HL-60/S4 treated with retinoic acid at 250 ng/mL for 4 days and 3 days (cell line): ENCODE results near the gene FUS.

Source experiments
- in situ Hi-C: fragments of 300-500 bp; cut with MboI; formaldehyde crosslinking; loops from 2 replicates; pipeline ENCODE4 v1.7.0; 2022; ENCODE audit warnings: low sequenced_read_pairs

FUS gene

GRCh38 chr16:31200821-31201568, 21.1 kb downstream of the FUS start:
- in situ Hi-C loops = no loop called here

- in situ Hi-C loops = no loop called here
Measured at GRCh38 chr16:31201582-31202413, 21.9 kb downstream of the FUS start.

- in situ Hi-C loops = no loop called here
Measured at GRCh38 chr16:31202414-31203375, 22.8 kb downstream of the FUS start, which contains the start of gene PYCARD. Gene PYCARD (minus strand): TSS chr16:31202760. CDS start chr16:31202690, 70 bp downstream.

DNA sequence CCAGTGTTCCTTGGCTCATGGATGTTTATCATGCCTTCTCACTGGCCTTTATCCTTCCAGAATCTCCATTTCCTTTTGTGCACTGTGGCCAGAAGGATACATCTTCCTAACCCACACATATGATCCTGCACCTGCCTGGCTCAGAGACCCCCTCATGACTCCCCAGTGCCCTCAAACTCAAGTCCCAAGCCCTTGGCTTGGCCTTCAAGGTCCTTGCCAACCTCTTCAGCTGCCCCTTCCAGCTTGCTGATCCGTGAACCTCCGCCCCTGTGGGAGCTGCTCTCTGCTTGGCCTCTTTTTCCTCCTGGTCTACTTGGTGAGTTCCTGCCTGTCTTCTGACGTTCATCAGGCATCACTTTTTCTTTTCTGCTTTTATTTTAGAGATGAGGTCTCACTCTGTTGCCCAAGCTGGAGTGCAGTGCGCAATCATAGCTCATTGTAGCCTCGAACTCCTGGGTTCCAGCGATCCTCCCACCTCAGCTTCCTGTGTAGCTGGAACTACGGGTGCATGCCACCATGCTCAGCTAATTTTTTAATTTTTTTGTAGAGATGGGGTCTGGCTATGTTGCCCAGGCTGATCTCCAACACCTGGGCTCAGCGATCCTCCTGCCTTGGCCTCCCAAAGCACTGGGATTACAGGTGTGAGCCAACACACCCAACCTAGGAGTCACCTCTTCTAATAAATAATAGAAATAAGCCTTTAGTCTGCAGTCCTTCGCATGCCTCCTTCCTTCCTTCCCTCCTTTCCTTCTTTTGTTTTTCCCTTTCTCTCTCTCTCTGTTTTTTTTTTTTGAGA, 25.1 kb downstream of the FUS start:
- in situ Hi-C loops = no loop called here

DNA sequence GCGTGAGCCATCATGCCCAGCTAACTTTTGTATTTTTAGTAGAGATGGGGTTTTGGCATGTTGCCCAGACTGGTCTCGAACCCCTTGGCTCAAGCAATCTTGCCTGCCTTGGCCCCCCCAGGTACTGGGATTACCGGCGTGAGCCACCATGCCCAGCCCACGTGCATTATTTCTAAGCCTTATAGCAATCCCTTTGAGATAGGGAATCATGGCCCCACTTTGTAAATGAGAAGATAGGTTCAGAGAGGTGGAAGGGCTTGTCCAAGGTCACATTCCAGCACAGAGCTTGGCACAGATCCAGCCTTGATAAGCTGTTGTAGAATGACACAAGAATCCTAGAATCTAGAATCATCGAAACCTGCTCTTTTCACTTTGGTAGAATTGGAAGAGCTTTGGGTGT, 26.8 kb downstream of the FUS start:
- in situ Hi-C loops = no loop called here

GRCh38 chr16:31213342-31213741, 33.4 kb downstream of the FUS start:
- in situ Hi-C loops = no loop called here

DNA sequence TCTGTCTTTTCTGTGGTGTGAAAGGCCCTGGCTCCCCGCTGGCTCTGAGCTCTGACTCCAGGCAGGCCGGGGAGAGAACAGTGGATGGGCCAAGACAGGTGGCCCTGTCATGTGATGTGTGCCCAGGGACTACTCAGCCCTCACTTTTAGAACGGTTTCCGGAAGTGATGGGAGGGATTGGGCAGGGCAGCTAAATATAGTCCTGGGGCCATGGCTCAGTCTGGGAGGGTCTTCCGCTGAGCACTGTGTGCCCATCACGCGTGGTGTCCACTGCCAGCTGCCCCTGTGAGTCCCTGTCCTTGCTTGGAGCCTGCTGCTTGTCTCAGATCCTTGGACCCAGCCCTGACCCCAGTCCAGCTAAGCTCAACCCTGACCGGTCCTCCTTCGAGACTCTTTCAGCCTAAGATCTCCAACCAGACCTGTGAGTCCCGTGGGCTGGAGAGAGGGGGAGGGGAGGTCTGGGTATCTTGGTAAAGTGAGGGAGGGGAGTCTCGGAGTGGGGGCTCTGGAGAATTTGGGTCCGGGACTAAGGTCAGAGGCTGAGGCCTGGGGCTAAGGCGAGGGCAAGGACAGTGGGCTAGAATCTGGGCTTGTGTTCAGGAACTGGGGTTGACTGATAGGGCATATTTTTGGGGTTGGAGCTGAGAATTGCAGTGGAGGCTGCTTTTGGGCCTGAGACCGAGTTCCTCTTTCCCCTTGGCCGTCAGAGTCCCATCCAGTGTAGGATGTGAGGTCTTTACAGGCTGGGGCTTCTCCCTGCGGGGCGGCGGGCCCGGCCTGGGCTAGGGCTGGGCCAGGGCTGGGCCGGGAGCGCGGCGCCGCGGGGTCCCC, 34.2 kb downstream of the FUS start, which contains the start of gene TRIM72:
TSS of gene TRIM72 (plus strand) at position 243 of the 831 bp plus-strand sequence. CDS start 620 bp downstream, outside the sequence.
- in situ Hi-C loops = no loop called here

DNA sequence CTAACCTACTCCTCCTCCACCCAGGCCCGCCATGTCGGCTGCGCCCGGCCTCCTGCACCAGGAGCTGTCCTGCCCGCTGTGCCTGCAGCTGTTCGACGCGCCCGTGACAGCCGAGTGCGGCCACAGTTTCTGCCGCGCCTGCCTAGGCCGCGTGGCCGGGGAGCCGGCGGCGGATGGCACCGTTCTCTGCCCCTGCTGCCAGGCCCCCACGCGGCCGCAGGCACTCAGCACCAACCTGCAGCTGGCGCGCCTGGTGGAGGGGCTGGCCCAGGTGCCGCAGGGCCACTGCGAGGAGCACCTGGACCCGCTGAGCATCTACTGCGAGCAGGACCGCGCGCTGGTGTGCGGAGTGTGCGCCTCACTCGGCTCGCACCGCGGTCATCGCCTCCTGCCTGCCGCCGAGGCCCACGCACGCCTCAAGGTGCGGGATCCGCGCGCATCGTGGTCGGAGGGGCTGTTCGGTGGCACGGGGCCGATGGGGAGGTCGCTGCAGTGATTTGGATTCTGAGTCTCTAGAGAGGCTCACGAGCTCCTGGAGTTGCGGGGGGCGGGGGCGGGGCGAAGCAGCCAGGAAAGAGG, 34.9 kb downstream of the FUS start:
- in situ Hi-C loops = no loop called here

GRCh38 chr16:31215287-31216162, 35.6 kb downstream of the FUS start:
- in situ Hi-C loops = no loop called here

DNA sequence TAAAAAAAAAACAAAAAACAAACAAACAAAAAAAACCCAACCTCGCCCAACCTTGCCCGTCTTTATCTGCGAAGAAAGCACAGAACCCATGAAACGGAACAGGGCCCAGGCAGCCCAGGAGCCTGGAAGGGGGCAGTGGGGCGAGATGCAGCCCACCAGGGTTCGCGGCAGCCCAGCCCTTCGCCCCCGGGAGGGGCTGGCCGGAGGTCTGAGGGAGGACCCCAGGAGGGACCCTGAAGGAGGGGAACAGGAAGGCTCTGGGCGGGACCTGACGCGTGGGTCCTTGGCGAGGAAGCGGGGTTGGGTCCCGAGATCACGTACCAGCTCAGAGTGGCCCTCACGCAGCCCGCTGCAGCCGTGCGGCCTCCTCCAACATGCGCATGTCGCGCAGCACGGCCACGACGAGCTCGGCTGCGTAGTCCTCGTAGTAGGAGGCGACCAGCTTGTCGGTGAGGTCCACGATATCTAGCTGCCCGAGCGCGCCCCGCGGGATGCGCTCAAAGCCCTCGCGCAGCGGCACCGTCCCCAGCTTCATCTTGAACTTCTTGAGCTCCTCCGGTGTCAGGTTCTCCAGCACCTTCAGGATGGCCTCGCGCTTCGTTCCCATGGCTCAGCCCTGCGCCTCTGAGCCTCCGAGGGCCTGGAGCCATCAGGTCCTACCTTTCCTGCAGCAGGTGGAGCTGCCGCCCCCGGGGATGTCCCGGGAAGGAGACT, 36.6 kb downstream of the FUS start, which contains the start of gene PYDC1:
TSS of gene PYDC1 (minus strand) at position 714 of the 714 bp plus-strand sequence. CDS start at position 607, 107 bp downstream.
- in situ Hi-C loops = no loop called here

- in situ Hi-C loops = no loop called here
Measured at GRCh38 chr16:31217136-31217530, 37.2 kb downstream of the FUS start.

GRCh38 chr16:31219154-31219741, 39.3 kb downstream of the FUS start:
- in situ Hi-C loops = no loop called here

GRCh38 chr16:31221357-31222160, 41.6 kb downstream of the FUS start:
- in situ Hi-C loops = no loop called here

DNA sequence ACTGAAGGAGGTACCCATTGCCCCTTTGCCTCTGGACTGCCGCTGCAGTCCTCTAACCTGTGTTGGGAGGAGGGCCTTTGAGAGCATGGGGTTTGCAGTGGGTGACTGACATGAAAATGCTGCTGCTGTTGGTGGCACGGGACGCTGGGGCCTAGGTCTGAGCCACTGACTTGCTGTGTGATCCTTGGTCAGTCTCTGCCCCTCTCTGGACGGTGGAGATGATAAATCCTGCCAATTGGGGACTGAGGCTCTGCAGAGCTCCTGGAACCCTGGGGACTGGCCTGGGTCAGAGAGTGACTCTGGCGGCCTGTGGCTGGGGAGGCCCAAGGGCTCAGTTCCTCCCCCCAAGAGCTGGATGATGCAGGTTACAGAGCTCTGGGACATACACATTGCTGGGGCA, 43.1 kb downstream of the FUS start:
- in situ Hi-C loops = no loop called here

DNA sequence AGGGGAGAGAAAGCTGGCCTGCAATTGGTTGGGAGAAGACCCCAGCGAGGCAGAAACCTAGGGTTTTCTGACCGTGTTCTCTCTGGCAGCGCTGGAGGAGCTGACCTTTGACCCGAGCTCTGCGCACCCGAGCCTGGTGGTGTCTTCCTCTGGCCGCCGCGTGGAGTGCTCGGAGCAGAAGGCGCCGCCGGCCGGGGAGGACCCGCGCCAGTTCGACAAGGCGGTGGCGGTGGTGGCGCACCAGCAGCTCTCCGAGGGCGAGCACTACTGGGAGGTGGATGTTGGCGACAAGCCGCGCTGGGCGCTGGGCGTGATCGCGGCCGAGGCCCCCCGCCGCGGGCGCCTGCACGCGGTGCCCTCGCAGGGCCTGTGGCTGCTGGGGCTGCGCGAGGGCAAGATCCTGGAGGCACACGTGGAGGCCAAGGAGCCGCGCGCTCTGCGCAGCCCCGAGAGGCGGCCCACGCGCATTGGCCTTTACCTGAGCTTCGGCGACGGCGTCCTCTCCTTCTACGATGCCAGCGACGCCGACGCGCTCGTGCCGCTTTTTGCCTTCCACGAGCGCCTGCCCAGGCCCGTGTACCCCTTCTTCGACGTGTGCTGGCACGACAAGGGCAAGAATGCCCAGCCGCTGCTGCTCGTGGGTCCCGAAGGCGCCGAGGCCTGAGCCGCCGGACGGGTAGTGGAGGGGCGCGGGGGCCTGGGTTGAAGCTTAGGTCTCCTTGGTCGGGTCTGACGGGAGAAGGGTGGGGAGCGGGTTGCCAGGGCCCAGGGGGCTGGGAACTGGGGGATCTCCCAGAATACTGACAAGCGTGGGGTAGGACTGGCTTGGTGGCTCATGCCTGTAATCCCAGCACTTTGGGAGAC, 44.4 kb downstream of the FUS start:
- in situ Hi-C loops = no loop called here
